SU-DHL-6 (cell line): ENCODE results near the gene PANX2.

ENCODE experiments used
- EZH2phosphoT487 ChIP-seq: fragments of 200-600 bp; sonication (generic), shearing (Covaris generic); conservative IDR thresholded peaks from 2 replicates; pipeline ENCODE4 v1.6.1; 2018; ENCODE audit warnings: mild to moderate bottlenecking, antibody characterized with exemption, low read length, moderate library complexity, mixed read lengths
- TF ChIP-seq, protein P1 (sequence below): fragments of 200-600 bp; sonication (generic); IDR thresholded peaks from one replicate; pipeline ENCODE4 v1.5.1; 2017; ENCODE audit warnings: antibody characterized with exemption, mild to moderate bottlenecking, low read length, moderate library complexity; ENCODE audit not compliant: insufficient read depth, poor library complexity, severe bottlenecking

DNA sequence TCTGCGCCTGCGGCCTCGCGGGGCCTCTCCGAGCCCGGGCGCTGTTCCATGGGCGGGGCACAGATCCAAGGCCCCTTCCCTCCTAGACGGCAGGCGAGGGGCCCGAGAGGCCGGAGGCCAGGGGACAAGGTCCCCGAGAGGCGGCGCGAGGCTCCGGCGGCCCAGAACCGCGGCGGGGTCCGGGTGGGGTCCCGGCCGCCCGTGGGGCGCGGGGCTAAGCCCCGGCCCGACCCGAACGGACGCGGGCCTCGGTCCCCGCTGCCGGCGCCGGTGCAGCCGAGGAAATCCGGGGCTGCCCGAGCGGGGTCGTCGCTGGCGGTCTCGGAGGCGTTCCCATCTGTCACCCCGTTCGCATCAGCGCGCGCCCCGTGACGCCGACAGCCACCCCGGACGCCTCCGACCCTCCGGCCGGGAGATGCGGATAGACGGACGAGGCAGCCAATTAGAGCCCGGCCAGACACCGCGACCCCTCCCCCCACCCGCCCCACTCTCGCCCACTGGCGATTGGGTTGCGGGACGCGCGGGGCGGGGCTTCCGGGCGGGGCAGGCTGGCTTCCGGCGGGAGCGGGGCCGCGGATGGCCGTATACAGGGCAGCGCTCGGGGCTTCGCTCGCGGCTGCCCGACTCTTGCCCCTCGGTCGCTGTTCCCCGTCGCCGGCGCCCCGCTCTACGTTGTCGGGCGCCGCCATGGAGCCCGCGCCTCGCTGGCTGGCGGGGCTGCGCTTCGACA is 30.1 kb downstream of the PANX2 start, which contains the start of gene SELENOO:
- TF ChIP-seq, protein P1, sequence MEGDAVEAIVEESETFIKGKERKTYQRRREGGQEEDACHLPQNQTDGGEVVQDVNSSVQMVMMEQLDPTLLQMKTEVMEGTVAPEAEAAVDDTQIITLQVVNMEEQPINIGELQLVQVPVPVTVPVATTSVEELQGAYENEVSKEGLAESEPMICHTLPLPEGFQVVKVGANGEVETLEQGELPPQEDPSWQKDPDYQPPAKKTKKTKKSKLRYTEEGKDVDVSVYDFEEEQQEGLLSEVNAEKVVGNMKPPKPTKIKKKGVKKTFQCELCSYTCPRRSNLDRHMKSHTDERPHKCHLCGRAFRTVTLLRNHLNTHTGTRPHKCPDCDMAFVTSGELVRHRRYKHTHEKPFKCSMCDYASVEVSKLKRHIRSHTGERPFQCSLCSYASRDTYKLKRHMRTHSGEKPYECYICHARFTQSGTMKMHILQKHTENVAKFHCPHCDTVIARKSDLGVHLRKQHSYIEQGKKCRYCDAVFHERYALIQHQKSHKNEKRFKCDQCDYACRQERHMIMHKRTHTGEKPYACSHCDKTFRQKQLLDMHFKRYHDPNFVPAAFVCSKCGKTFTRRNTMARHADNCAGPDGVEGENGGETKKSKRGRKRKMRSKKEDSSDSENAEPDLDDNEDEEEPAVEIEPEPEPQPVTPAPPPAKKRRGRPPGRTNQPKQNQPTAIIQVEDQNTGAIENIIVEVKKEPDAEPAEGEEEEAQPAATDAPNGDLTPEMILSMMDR = no peak
- TF ChIP-seq EZH2phosphoT487 = no peak
